Brain microvascular endothelial cell (primary cell): ENCODE data around the gene NAGPA.
A peak's percentile ranks its signal among the peaks of the same experiment; 100 is the strongest.
"Not testable (repeated sequence)": the region's sequence is repeated elsewhere in the genome, so short reads cannot be mapped to it uniquely, and the experiment has no call there.

Experiments used
- DNase-seq: peaks from one replicate; pipeline ENCODE4 v3.0.0-alpha.2; 2020
- H3K27ac ChIP-seq: fragments of 250-450 bp; sonication (Bioruptor Pico); 2 replicates; pipeline ENCODE4 v1.5.1; 2020; ENCODE audit warnings: mild to moderate bottlenecking, moderate library complexity
- H3K27me3 ChIP-seq: fragments of 250-450 bp; sonication (Bioruptor Pico); replicated peaks from 2 replicates; pipeline ENCODE4 v1.5.1; 2020; ENCODE audit warnings: mild to moderate bottlenecking
- H3K36me3 ChIP-seq: fragments of 250-450 bp; sonication (Bioruptor Pico); replicated peaks from 2 replicates; pipeline ENCODE4 v1.5.1; 2020; ENCODE audit warnings: mild to moderate bottlenecking
- H3K4me3 ChIP-seq: 2 replicates; pipeline ENCODE4 v1.5.1; 2011; ENCODE audit warnings: low read depth, mild to moderate bottlenecking, control low read depth, low read length, moderate library complexity
- CTCF ChIP-seq: IDR thresholded peaks from 2 replicates; pipeline ENCODE4 v1.5.1; 2011; ENCODE audit warnings: low read depth, mild to moderate bottlenecking, moderate library complexity, low read length, control low read depth, inconsistent platforms; ENCODE audit errors: missing control alignments
- in situ Hi-C: cut with HindIII; loops from 2 replicates; pipeline ENCODE4 v1.10.0; 2017; ENCODE audit warnings: low sequenced_read_pairs, low pct_ligation_motif_present

NAGPA gene

DNA sequence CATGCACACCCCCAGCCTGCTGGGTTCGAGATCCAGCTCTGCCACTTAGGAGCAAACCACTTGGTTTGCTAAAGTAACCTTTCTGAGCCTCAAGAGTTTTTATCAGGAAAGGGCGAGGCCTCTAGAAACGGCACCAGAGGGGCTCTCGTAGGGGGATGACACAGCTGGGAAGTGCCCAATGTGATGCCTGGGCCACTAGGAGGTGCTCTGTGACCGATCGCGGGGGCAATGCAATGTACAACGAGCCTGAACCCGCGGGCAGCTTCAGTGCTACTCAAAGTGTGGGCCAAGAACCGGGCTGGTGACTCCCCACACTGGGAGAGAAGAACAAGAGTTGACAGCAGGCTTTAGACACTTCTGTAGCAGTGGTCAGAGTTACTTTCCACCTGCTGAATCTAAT lies 22.6 kb upstream of the NAGPA start:
- Histone ChIP-seq H3K27me3 (no peaks in the 10 kb centered on the region), H3K4me3 (no peak overlapping the region), H3K27ac (no peak overlapping the region), H3K36me3 (no peaks in the 10 kb centered on the region)
- in situ Hi-C loops = no loop called here
- peak; percentile 71 for TF ChIP-seq CTCF
- DNase-seq = peak; percentile 18

DNA sequence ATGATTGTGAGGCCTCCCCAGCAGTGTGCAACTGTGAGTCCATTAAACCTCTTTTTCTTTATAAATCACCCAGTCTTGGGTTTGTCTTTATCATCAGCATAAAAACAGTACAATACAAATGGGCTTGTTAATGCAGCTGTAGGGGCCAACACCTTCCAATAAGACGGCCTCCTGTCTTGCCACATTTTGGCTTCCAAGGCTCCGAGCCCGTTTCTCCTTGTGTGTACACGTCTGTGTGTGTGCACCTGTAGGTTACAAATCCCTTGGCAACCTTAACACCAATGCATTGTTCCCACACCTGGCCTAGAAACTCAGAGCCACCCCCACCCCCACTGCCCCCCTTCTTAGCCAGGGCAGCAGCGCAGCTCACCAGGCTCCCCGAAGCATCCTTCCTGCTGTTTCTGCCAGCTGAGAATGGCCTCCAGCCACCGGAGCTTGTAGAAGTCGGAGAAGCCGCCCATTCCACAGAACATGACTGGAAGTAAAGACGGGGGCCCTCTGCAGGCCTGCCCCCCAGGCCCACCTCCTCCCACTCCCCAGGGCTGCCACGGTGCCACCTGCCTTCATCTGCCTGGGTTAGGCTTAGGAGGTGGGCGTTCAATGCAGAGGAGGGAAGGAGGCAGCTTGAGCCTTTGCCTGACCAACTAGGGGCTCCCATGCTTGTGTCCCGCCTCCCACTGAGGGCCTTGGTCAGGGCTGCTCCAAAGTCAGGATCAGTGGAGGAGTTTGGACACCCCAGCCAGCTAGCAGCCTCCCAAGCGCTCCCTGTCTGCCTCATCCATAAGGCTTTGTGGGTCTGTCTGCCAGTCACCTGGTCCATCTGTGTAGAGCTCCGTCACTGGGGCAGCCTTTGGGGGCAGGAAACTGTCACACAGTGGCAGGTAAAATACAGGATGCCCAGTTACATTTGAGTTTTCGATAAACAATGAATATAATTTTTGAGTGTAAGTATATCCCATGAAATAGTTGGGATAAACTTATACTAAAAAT lies 21.4 kb upstream of the NAGPA start:
- H3K36me3 ChIP-seq = no peaks in the 10 kb centered on the region
- H3K27me3 ChIP-seq = no peaks in the 10 kb centered on the region
- in situ Hi-C loops = no loop called here
- TF ChIP-seq CTCF = no peak
- no peak for DNase-seq
- no peak overlapping the region for H3K4me3 ChIP-seq
- H3K27ac ChIP-seq = no peak overlapping the region

DNA sequence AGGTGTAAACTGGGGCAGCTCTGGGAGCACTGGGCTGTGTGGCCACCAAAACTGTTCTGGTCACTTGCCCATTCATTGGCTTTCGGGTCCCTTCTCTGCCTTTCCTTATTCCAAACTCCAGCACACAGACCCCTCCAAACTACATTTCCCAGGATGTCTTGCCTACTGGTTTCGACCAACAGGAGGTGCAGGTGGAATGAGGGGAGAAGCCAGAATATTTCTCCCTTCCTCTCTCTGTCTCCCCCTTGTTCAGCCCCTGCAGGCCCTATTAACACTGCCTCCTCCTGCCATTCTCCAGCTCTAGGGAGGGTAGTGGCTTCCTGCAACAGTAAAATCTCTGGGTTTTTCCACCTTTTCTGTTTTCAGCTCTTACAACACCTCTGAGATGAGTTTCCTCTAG lies 13.2 kb upstream of the NAGPA start:
- H3K4me3 ChIP-seq = no peak overlapping the region
- H3K27me3 ChIP-seq = no peaks in the 10 kb centered on the region
- in situ Hi-C loops = no loop called here
- DNase-seq = no peak
- H3K27ac ChIP-seq = no peak overlapping the region
- TF ChIP-seq CTCF = no peak
- no peaks in the 10 kb centered on the region for H3K36me3 ChIP-seq

DNA sequence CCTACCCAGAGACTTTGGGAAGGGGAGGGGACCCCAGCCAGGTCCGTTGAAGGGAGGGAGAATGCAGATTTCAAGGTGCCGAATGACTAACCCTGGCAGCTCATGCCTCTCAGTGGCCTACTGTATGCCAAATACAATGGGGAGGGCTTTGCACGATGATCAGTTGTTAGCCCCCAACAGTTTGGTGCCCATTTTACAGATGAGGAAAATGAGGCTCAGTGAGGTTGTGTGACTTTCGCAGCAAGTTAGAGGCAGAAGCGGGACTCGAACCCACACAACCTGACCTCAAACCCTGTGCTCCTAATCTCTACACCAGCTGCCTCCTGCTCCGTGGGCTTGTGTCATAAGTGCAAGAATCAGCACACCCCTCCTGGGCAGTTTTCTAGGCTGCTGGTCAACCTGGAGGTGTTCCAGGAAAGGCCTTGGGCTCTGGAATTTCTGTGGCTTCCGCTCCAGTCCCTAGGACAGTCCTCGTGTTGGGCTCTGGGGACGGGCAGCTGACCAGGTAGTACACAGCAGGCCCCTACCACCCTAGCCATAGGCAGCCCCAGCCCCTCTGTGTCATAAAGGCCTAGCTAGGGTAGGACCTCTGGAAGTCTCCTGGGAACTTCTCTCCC lies 11.9 kb upstream of the NAGPA start:
- no peak overlapping the region for H3K4me3 ChIP-seq
- in situ Hi-C loops = no loop called here
- no peak overlapping the region for H3K27ac ChIP-seq
- no peak for TF ChIP-seq CTCF
- no peak for DNase-seq
- H3K27me3 ChIP-seq = no peaks in the 10 kb centered on the region
- no peaks in the 10 kb centered on the region for H3K36me3 ChIP-seq

- H3K27me3 ChIP-seq, in situ Hi-C loops: not testable (repeated sequence)
Observed at GRCh38 chr16:5044581-5044980, 10.8 kb upstream of the NAGPA start.

DNA sequence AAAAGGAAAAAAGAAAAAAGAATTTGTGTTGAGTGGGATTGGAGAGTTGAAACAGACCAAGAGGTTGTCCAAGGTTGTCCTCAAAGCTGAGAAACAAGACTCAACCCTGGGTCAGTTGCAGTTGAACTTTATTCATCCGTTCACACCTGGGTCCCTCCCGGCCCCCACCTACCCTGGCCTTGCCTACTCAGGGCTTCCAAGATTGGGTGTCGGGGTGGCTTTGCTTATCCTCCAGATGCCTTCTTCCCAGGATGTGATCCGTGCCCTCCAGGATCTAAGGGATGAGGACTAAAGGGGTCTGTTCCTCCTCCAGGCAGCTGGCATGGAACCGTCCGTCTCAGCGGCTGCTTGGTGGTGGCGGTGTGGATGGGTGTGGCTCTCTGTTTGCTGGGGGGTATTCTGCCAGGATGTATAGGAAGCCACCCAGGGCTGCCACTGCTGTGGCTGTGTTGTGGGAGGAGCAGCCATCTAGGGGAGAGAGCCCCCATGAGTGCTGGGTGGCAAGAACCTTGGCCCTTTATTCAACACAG lies 10.3 kb upstream of the NAGPA start:
- in situ Hi-C loops = no loop called here
- H3K36me3 ChIP-seq = no peaks in the 10 kb centered on the region
- no peak overlapping the region for H3K27ac ChIP-seq
- TF ChIP-seq CTCF = no peak
- DNase-seq = no peak
- H3K27me3 ChIP-seq = no peaks in the 10 kb centered on the region
- H3K4me3 ChIP-seq = no peak overlapping the region

More at GRCh38 chr16:5044581-5044980, 10.8 kb upstream of the NAGPA start:
- not testable (repeated sequence) for DNase-seq, H3K27ac ChIP-seq, H3K36me3 ChIP-seq, H3K4me3 ChIP-seq
